Adrenal gland (tissue), 5 donors: ENCODE data around the gene TLL1.

Source experiments
- CTCF ChIP-seq, 6 experiments: fragments of 450-650 bp in 4 of 6; fragments of 200-600 bp in 2 of 6; sonication (generic) in 1 of 6; IDR thresholded peaks; 1 replicate in 5 of 6; 2 replicates in 1 of 6; pipeline versions ENCODE4 v1.5.1 to v1.8.0; 2016 to 2021; ENCODE audit warnings: antibody characterized with exemption in 6 of 6, mild to moderate bottlenecking in 2 of 6, moderate library complexity in 1 of 6
- POLR2A ChIP-seq, 2 donors: fragments of 450-650 bp; IDR thresholded peaks; one replicate each; pipeline ENCODE4 v1.6.1; 2017; ENCODE audit warnings: antibody characterized with exemption in 2 of 2, mild to moderate bottlenecking in 2 of 2, moderate library complexity in 1 of 2
- donor health status: DM: no; HTN: no; CAD: no.

- TF ChIP-seq POLR2A (IDR thresholded peaks at IDR 0.05) (no peak), CTCF (IDR thresholded peaks at IDR 0.05) (no peak)
These were observed 205.9 kb downstream of the TLL1 start for GRCh38 chr4:166078955-166079354.
